Measurements from ENCODE around the gene PLCH2.

Gene PLCH2

DNA sequence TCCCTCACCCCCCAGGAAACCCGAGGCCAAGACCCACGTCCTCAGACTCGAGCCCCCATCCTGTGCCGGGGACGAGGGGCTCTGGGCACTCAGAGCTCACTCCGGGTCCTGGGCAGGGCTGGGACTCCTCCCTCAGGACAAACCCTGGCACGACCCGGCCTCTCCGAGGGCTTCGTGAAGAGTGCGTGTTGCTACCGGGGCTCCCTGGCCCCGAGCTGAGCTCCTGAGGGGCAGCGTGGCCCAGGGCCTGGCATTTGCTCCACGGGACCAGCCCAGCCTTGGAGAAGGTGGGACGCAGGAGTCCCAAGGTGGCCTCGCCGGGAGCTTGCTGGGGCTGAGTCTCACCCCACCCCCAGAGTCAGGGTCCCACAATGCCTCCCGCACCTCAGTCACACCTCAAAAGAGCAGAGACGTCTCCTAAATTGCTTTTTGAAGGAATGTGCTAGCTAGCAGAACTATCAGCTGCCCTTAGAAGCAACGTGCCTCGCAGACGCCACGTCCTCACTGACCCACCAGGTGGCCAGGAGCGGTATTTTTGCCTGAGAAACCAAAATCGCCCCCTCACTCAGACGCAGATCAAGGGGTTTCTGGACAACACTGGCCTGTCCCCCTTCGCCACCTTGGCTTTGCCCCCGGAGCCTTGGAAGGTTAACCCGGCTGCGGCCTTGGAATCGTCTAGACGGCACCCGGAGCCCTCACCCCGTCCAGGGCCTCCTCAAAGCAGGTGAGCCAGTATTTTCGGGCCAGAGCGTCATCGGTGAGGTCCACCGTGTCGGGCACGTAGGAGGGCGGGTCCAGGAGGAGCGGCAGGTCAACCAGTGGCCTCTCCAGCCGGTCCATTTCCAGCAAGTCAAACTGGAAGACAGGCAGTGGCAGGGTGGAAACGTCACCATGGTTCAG lies 39.0 kb downstream of the PLCH2 start:
- H3K36me3 ChIP-seq (ENCODE audit: control insufficient read depth, insufficient read depth, low read length) = peaks cover 94% of the 10 kb centered on the region
- H3K9ac ChIP-seq (ENCODE audit: low read depth, low read length) = no peak overlapping the region
- no peak overlapping the region for H3K4me3 ChIP-seq (ENCODE audit: low read depth, low read length)
- no peaks in the 10 kb centered on the region for H3K27me3 ChIP-seq (ENCODE audit: control insufficient read depth, insufficient read depth, low read length)
- no peak overlapping the region for H3K27ac ChIP-seq (ENCODE audit: low read depth, low read length)
- H3K9me3 ChIP-seq (ENCODE audit: control insufficient read depth, insufficient read depth, low read length) = no peaks in the 10 kb centered on the region
- no peaks in the 10 kb centered on the region for H3K4me1 ChIP-seq (ENCODE audit: control insufficient read depth, insufficient read depth, low read length)

GRCh38 chr1:2515763-2516080 lies 39.6 kb downstream of the PLCH2 start:
- peaks cover 92% of the 10 kb centered on the region for H3K36me3 ChIP-seq (ENCODE audit: control insufficient read depth, insufficient read depth, low read length)
- no peaks in the 10 kb centered on the region for H3K27me3 ChIP-seq (ENCODE audit: control insufficient read depth, insufficient read depth, low read length)
- no peak overlapping the region for H3K9ac ChIP-seq (ENCODE audit: low read depth, low read length)
- no peak overlapping the region for H3K4me3 ChIP-seq (ENCODE audit: low read depth, low read length)
- H3K9me3 ChIP-seq (ENCODE audit: control insufficient read depth, insufficient read depth, low read length) = no peaks in the 10 kb centered on the region
- no peak overlapping the region for H3K27ac ChIP-seq (ENCODE audit: low read depth, low read length)
- no peaks in the 10 kb centered on the region for H3K4me1 ChIP-seq (ENCODE audit: control insufficient read depth, insufficient read depth, low read length)

DNA sequence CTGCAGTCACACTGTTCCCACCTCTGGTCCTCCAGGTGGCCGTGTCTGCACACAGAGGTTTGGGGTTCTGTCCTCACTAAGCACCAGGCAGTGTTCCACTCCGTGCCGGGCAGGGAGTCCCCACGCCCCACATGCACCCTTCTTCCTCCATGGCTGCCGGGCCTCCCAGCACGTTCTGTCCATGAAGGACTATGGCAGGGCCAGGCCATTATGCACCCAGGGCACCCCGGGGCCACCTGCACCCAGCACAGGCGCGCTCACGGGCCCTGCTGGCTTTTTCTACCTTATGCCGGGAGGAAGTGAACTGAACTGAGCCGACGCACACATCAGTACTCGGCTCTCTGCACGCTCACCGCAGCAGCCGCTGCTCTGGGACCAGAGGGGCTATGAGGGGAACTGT lies 40.0 kb downstream of the PLCH2 start:
- H3K27ac ChIP-seq (ENCODE audit: low read depth, low read length) = no peak overlapping the region
- no peak overlapping the region for H3K9ac ChIP-seq (ENCODE audit: low read depth, low read length)
- H3K4me3 ChIP-seq (ENCODE audit: low read depth, low read length) = no peak overlapping the region
- no peaks in the 10 kb centered on the region for H3K27me3 ChIP-seq (ENCODE audit: control insufficient read depth, insufficient read depth, low read length)
- H3K36me3 ChIP-seq (ENCODE audit: control insufficient read depth, insufficient read depth, low read length) = peaks cover 92% of the 10 kb centered on the region
- no peaks in the 10 kb centered on the region for H3K4me1 ChIP-seq (ENCODE audit: control insufficient read depth, insufficient read depth, low read length)
- H3K9me3 ChIP-seq (ENCODE audit: control insufficient read depth, insufficient read depth, low read length) = no peaks in the 10 kb centered on the region

GRCh38 chr1:2516946-2517345 lies 40.9 kb downstream of the PLCH2 start:
- Histone ChIP-seq H3K27me3 (ENCODE audit: control insufficient read depth, insufficient read depth, low read length) (no peaks in the 10 kb centered on the region), H3K4me3 (ENCODE audit: low read depth, low read length) (no peak overlapping the region), H3K4me1 (ENCODE audit: control insufficient read depth, insufficient read depth, low read length) (no peaks in the 10 kb centered on the region), H3K36me3 (ENCODE audit: control insufficient read depth, insufficient read depth, low read length) (peaks cover 89% of the 10 kb centered on the region), H3K9me3 (ENCODE audit: control insufficient read depth, insufficient read depth, low read length) (no peaks in the 10 kb centered on the region), H3K9ac (ENCODE audit: low read depth, low read length) (no peak overlapping the region), H3K27ac (ENCODE audit: low read depth, low read length) (no peak overlapping the region)

DNA sequence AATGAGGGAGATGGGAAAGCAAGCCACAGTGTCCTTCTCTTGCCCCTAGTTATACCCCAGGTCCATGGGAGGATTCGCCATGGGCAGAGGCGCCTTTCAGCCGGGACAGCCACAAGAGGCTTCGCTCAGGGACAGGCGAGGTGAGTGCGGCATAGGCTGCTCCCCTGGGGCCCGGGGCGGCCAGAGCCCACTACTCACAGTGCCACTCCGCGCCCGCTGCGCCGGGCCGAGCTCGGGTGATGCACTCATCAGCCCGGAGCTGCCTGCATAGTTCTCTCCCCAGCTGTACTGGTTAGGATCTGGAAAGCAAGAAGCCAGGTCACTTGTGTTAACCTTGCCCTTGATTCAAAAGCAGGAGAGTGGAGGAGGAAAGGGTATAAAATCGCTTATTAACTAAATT lies 41.9 kb downstream of the PLCH2 start:
- no peaks in the 10 kb centered on the region for H3K4me1 ChIP-seq (ENCODE audit: control insufficient read depth, insufficient read depth, low read length)
- no peaks in the 10 kb centered on the region for H3K9me3 ChIP-seq (ENCODE audit: control insufficient read depth, insufficient read depth, low read length)
- H3K4me3 ChIP-seq (ENCODE audit: low read depth, low read length) = no peak overlapping the region
- H3K36me3 ChIP-seq (ENCODE audit: control insufficient read depth, insufficient read depth, low read length) = peaks cover 82% of the 10 kb centered on the region
- no peak overlapping the region for H3K9ac ChIP-seq (ENCODE audit: low read depth, low read length)
- no peak overlapping the region for H3K27ac ChIP-seq (ENCODE audit: low read depth, low read length)
- no peaks in the 10 kb centered on the region for H3K27me3 ChIP-seq (ENCODE audit: control insufficient read depth, insufficient read depth, low read length)

DNA sequence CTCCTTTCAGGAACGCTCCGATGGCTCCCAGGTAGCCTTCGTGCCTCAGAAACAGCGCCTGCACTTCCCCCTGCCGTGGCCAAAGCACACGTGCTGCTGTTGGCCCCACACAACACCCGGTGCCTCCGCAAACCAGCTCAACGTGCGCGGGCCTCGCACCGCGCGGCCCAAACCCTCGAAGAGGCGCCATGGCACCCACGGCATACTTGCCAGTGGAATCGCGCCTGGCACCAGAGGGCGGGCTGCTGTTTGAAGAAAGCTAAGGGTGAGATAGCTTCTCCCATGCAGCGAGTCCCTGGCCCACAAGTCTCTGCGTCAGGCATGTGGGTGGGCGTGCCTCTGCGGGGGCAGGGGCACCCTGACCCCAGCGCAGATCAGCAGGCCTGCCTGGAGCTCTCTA lies 42.4 kb downstream of the PLCH2 start:
- Histone ChIP-seq H3K27me3 (ENCODE audit: control insufficient read depth, insufficient read depth, low read length) (no peaks in the 10 kb centered on the region), H3K9ac (ENCODE audit: low read depth, low read length) (no peak overlapping the region), H3K9me3 (ENCODE audit: control insufficient read depth, insufficient read depth, low read length) (no peaks in the 10 kb centered on the region), H3K27ac (ENCODE audit: low read depth, low read length) (no peak overlapping the region), H3K36me3 (ENCODE audit: control insufficient read depth, insufficient read depth, low read length) (peaks cover 78% of the 10 kb centered on the region), H3K4me1 (ENCODE audit: control insufficient read depth, insufficient read depth, low read length) (peaks cover 2% of the 10 kb centered on the region; the same call in 1 of the 2 replicates), H3K4me3 (ENCODE audit: low read depth, low read length) (no peak overlapping the region)

DNA sequence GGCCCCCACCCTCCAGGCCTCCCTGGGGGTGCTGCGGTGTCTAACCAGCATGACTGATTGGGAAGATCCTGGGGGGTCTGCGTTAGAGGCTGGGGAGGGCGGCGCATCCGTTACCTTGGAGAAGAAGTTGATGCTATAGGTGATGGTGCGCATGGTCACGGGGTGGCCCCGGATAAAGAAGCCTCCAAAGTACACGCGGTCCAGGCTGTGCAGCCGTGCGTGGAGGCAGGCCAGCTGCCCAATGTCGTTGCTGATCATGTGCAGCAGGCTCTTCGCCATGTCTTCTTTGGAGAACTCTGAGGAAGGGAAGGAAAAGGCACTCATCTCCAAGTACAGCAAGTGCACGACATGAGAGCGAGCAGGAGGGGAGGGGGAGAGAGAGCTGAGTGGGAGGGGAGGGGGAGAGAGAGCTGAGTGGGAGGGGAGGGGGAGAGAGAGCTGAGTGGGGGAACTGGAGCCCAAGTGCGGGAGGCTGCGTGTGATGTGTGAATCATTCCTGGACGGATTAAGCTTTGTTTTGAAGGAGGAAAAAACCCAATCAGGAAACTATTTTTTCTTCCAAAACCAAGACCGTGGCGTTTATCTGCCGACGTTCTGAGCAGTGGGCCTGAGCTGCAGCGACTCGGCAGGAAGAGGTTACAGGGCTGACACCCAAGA lies 43.1 kb downstream of the PLCH2 start:
- Histone ChIP-seq H3K4me3 (ENCODE audit: low read depth, low read length) (no peak overlapping the region), H3K27me3 (ENCODE audit: control insufficient read depth, insufficient read depth, low read length) (no peaks in the 10 kb centered on the region), H3K9me3 (ENCODE audit: control insufficient read depth, insufficient read depth, low read length) (no peaks in the 10 kb centered on the region), H3K27ac (ENCODE audit: low read depth, low read length) (no peak overlapping the region), H3K4me1 (ENCODE audit: control insufficient read depth, insufficient read depth, low read length) (peaks cover 9% of the 10 kb centered on the region; the same call in 1 of the 2 replicates), H3K36me3 (ENCODE audit: control insufficient read depth, insufficient read depth, low read length) (peaks cover 72% of the 10 kb centered on the region), H3K9ac (ENCODE audit: low read depth, low read length) (no peak overlapping the region)

DNA sequence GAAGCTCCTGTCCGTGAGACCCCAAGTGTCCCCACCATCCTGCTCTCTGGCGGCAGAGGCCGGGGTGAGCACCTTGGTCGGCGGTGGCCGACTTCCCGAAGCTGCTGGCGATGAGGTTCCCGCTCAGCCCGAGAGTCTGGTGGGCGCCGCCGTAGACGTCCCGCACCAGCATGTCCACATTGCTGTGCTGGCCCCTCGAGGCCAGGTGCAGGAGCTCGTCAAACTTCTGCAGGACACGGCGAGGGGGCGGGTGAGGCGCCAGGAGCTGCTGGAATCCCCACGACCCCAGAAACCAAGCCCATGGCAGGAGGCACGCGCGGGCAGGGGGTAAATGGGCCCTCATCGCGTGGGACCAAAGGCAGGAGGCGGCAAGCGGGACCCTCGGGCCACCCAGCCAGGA lies 43.6 kb downstream of the PLCH2 start:
- no peak overlapping the region for H3K9ac ChIP-seq (ENCODE audit: low read depth, low read length)
- H3K9me3 ChIP-seq (ENCODE audit: control insufficient read depth, insufficient read depth, low read length) = no peaks in the 10 kb centered on the region
- H3K27ac ChIP-seq (ENCODE audit: low read depth, low read length) = no peak overlapping the region
- no peak overlapping the region for H3K4me3 ChIP-seq (ENCODE audit: low read depth, low read length)
- peaks cover 14% of the 10 kb centered on the region; the same call in 1 of the 2 replicates for H3K4me1 ChIP-seq (ENCODE audit: control insufficient read depth, insufficient read depth, low read length)
- no peaks in the 10 kb centered on the region for H3K27me3 ChIP-seq (ENCODE audit: control insufficient read depth, insufficient read depth, low read length)
- peaks cover 71% of the 10 kb centered on the region for H3K36me3 ChIP-seq (ENCODE audit: control insufficient read depth, insufficient read depth, low read length)

- Histone ChIP-seq H3K9ac (ENCODE audit: low read depth, low read length) (no peak overlapping the region), H3K36me3 (ENCODE audit: control insufficient read depth, insufficient read depth, low read length) (peaks cover 67% of the 10 kb centered on the region), H3K4me1 (ENCODE audit: control insufficient read depth, insufficient read depth, low read length) (peaks cover 18% of the 10 kb centered on the region), H3K4me3 (ENCODE audit: low read depth, low read length) (no peak overlapping the region), H3K9me3 (ENCODE audit: control insufficient read depth, insufficient read depth, low read length) (no peaks in the 10 kb centered on the region), H3K27me3 (ENCODE audit: control insufficient read depth, insufficient read depth, low read length) (no peaks in the 10 kb centered on the region), H3K27ac (ENCODE audit: low read depth, low read length) (no peak overlapping the region)
Observed at GRCh38 chr1:2520206-2520605, 44.1 kb downstream of the PLCH2 start.

- Histone ChIP-seq H3K36me3 (ENCODE audit: control insufficient read depth, insufficient read depth, low read length) (peaks cover 61% of the 10 kb centered on the region), H3K4me1 (ENCODE audit: control insufficient read depth, insufficient read depth, low read length) (peaks cover 21% of the 10 kb centered on the region), H3K27ac (ENCODE audit: low read depth, low read length) (no peak overlapping the region), H3K9ac (ENCODE audit: low read depth, low read length) (no peak overlapping the region), H3K27me3 (ENCODE audit: control insufficient read depth, insufficient read depth, low read length) (no peaks in the 10 kb centered on the region), H3K4me3 (ENCODE audit: low read depth, low read length) (no peak overlapping the region), H3K9me3 (ENCODE audit: control insufficient read depth, insufficient read depth, low read length) (no peaks in the 10 kb centered on the region)
Observed at GRCh38 chr1:2520806-2521205, 44.7 kb downstream of the PLCH2 start.

DNA sequence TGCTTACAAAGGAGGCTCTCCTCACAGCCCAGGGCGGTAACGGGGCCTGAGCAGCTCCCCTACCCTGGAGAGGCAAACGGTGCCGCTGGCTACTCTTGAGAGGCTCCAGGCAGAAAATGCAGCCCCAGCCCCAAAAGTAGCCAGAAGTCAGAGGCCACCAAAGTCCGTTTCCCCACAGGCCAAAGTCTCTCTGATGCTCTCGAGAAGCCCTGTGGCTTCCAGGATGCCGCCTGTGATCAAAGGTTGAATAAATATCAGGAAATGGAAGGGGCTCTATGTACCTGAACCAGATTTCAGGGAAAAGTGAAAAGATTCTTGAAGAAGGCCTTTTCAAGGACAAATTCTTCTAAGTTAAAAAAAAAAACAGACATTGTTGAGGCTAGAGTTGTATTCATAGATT lies 46.1 kb downstream of the PLCH2 start:
- Histone ChIP-seq H3K9ac (ENCODE audit: low read depth, low read length) (no peak overlapping the region), H3K4me3 (ENCODE audit: low read depth, low read length) (no peak overlapping the region), H3K4me1 (ENCODE audit: control insufficient read depth, insufficient read depth, low read length) (peaks cover 27% of the 10 kb centered on the region)

More for the DNA sequence above, 46.1 kb downstream of the PLCH2 start:
- no peaks in the 10 kb centered on the region for H3K9me3 ChIP-seq (ENCODE audit: control insufficient read depth, insufficient read depth, low read length)
- peaks cover 46% of the 10 kb centered on the region for H3K36me3 ChIP-seq (ENCODE audit: control insufficient read depth, insufficient read depth, low read length)
- H3K27me3 ChIP-seq (ENCODE audit: control insufficient read depth, insufficient read depth, low read length) = peaks cover 6% of the 10 kb centered on the region
- H3K27ac ChIP-seq (ENCODE audit: low read depth, low read length) = no peak overlapping the region
